RPMI8226 (cell line): ENCODE measurements around the gene BRMS1.

ENCODE experiments used
- DNase-seq: peaks from one replicate; pipeline ENCODE4 v3.0.0-alpha.2; 2015

The BRMS1 gene

GRCh38 chr11:66297610-66298009, 47.3 kb downstream of the BRMS1 start:
- no peak for DNase-seq

- no peak for DNase-seq
Observed at GRCh38 chr11:66294626-66295620, 50.0 kb downstream of the BRMS1 start.

- no peak for DNase-seq
Observed at GRCh38 chr11:66293777-66294625, 50.9 kb downstream of the BRMS1 start.

DNA sequence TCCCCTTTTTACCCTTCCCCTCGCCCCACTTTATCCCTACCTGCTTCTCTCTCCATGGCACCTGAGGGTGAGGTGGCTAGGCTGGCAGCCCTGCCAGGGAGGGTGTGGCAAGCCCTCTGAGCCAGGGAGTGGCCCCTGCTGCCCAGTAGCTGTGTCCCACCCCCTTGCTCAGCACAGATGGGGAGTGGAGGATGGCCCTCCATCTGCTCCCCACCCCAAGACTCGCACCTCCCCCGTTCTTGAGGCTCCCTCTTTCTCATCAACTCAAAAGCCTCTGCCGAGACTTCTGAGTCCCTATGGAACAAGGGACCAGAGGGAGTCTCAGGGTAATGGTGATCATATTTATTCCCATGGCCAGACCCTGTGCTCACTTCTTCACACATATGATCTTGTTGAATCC, 51.6 kb downstream of the BRMS1 start:
- no peak for DNase-seq

- no peak for DNase-seq
Observed at GRCh38 chr11:66292543-66293332, 52.2 kb downstream of the BRMS1 start.

DNA sequence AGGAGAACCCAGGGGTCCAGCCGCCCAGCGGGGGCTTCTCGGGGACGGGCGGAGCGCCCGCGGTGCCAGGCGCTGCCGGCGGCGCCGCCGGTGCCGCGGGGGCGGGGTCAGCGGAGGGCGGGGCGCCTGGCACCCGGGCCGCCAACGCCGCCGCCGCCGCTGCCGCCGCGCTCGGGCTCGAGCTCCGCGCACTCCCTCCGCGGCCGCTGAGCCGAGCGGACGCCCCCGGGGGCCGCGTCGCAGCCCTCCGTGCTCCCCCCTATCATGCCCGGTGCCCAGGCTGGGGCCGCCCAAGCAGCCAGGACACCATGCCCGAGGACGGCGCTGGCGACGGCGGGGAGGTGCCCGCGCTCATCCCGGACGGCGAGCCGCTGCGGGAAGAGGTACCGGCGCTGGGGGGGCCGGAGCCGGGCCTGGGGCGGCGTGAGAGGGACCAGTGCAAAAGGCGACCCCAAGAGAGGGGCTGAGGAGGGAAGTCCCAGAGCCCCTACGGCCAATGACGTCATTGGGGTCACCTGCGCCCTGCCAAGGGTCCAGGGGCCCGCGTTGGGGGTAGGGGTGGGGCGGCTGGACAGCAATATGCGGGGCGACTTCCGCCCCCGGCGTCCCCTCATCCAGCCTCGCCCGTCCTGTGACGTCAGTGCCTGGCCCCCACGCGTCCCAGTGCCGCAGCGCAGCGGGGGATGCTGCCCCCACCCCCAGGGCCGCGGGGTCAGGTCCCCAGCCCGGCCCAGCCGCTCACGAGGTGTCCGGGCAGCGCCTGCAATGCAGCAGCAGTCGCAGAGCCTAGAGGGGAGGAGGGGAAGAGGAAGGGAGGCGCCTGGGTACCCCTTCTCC, 53.0 kb downstream of the BRMS1 start, which contains the start of gene TMEM151A:
TMEM151A (plus strand) TSS at position 189 of the 837 bp plus-strand sequence; CDS start at position 309, 120 bp downstream.
- DNase-seq: peak; percentile 56

DNA sequence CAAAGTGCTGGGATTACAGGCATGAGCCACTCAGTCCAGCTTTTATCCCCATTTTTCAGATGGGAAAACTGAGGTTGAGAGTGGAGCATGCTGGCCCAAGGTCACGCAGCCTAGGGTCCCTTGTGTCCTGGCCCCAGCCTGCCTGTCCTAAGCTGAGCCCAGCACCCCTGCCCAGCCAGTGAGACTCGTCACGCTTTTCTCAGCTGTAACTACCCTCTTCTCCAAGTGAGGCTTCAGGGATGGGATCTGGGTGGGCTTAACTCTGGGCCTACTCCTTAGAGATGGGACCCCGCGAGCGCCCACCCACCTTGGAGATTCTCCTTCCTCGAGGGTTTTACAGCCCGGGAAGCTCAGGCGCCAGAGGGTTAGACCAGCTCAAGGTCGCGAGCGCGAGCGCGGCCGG, 53.6 kb downstream of the BRMS1 start:
- no peak for DNase-seq

- DNase-seq: no peak
Observed at GRCh38 chr11:66290330-66290621, 54.6 kb downstream of the BRMS1 start.

DNA sequence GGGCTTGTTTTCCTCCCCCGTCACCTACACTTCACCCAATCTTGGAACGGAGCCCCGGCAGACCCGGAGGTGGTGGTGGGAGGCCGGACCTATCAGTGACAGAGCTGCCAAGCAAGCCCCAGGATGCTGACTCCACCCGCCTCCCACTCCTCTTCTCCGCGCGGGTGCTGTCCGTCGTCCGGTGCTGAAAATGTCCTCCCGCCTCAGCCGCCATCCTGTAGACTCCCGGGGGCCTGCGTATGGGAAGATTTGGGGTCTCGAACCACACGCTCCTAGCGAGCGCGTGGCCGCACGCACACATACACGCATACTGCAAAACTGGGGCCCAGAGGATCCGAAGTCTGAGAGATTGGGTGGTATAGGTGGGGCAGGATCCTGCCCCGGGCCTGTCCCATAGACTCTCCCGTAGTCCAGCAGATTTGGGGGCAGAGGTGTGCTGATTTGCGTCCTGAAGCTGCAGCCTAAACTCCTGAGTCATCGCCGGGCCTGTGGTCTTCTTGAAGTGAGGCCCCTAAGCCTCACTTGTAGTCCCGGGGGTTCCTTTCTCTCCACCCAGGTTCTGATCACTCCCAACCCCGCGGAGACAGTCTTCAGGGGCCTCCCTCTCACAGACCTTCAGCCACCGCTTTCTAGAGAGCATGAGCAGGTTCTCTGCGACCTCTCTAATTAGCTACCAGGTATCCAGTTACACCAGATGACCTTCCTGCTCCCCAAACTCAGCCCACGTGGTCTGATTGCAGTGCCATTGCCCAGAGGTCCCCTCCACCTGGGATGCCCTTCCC, 55.2 kb downstream of the BRMS1 start:
- peak; percentile 89 for DNase-seq

DNA sequence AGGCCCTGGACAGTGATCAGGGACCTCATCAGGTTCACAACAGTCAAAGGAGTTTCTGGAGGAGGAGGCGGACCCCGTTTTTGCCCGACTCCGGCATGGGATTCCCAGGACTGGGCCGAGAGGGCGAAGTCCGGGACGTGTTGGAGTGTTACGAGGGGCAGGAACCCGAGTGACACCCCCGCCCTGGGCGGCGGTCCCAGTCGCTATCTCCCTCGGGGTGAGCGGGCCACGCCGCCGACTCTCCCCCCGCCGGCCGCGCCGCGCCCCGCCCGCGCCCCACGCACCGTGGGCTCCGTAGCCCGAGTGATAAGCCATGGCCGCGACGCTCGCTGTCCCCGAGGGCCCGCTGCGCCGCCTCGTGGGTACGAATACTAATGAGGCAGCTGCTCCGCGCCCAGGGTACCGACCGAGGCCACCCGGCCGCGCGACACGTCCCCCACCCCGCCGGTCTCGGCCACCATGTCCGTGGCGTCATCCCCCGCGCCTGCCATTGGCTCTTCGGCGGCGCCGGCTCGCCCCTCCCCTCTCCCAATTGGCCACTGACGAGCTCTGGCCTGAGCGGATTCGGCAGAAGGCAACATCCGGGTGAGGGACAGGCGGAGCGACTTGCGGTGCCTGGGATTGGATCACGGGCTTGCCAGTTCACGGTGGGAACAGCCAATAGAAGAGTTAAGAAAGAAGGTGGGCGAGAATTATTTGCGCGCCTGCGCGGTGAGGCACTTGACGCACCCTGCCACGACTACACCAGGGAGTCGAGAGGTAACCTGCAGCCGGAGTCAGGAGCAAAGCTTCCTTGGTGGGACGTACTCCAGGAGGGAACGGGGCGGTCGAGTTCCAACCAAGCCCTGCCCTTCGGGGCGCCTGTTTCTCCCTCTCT, 56.0 kb downstream of the BRMS1 start, which contains the start of gene YIF1A:
YIF1A (minus strand) TSS at position 473 of the 877 bp plus-strand sequence; CDS start at position 315, 158 bp downstream.
- DNase-seq: peak; percentile 100

DNA sequence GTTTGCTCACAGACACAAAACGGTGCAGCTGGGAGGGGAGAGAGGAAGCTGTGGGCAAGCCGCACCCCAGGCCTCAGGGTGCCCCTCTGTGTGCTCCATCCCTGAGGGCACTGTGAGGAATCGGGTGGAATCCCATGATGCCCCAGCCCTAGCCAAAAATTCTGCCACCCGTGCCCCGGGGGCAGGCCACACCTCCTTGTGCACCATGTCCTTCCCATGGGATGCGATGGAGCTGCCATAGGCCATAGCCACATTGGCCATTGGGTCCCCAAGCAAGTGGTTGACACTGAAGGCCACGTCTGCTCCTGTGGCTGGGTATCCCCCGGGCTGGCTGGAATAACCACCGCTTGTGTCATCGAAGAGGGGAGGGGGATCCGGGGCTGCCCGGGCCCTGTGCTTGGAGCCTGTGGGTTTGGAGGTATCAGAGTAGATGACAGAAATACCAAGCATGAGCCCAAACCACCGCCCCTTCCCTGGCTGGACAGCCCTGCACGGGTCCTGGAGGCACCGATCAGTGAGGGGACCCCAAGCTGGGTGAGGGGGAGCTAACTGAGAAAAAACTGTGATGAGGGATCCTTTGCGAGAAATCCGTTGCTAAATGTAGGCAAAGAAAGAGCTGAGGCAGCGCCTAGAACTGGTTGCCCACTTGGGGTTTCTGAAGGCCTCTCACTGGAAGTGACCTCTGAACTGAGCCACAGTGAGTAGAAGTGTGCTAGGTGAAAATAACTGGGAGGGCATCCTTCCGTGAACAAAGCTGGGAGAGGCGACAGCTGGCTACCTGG, 56.8 kb downstream of the BRMS1 start:
- peak; percentile 41 for DNase-seq
